HepG2 (cell line): ENCODE measurements around the gene JDP2. TPM values are rescaled to one million over a fixed set of nuclear protein-coding genes. Genes with fewer than 3 reads are reported as not detected.
A peak's percentile ranks its signal among the peaks of the same experiment; 100 is the strongest.

Experiments
- ATAC-seq: fragments of 200-7000 bp; cut with Tn5 transposase; 3 replicates; pipeline ENCODE4 v1.9.1; 2020; ENCODE audit warnings: mild to moderate bottlenecking, moderate library complexity
- BruUV-seq: library from RNA; stranded (reverse); fragments of 400-500 nt; replicated peaks from 2 replicates; lab custom pipeline; 2021; lab: Mats Ljungman, UMichigan
- CTCF ChIA-PET: fragments of 300-600 bp; formaldehyde crosslinking; extraction: SDS; loops from one replicate; lab custom pipeline; 2021; ENCODE audit warnings: low total read pairs, inconsistent platforms, low intra/inter-chr PET ratio; lab: Yijun Ruan, JAX
- POLR2A ChIA-PET: fragments of 350-600 bp; sonication (Branson Sonifier 250); formaldehyde crosslinking; loops from one replicate; lab custom pipeline; 2020; ENCODE audit warnings: antibody characterized with exemption, inconsistent platforms; lab: Yijun Ruan, JAX
- DNase-seq: peaks from one replicate; pipeline ENCODE4 v3.0.0-alpha.2; 2015; ENCODE audit warnings: low spot score
- FAIRE-seq: peaks from 3 replicates; lab custom pipeline; 2011; peaks lifted over from hg19 to GRCh38; lab: Jason Lieb, UNC
- H2AFZ ChIP-seq: one replicate; pipeline ENCODE4 v1.6.1; 2011; ENCODE audit warnings: low read length, inconsistent platforms
- H3K27ac ChIP-seq: fragments of 300-600 bp; 3 replicates; pipeline ENCODE4 v1.8.0; 2011; ENCODE audit warnings: mixed run types, mild to moderate bottlenecking, mixed read lengths, low read length, inconsistent platforms; ENCODE audit not compliant: insufficient read depth; ENCODE audit errors: extremely low read length
- H3K27me3 ChIP-seq, 2 experiments: fragments of 200-600 bp in 1 of 2; 2 replicates in 1 of 2; 3 replicates in 1 of 2; pipeline versions ENCODE4 v1.6.0 to v1.8.0; 2011; ENCODE audit warnings: low read length in 2 of 2, mild to moderate bottlenecking in 2 of 2, moderate library complexity in 2 of 2, inconsistent platforms in 1 of 2; ENCODE audit not compliant: insufficient read depth in 2 of 2, control insufficient read depth in 1 of 2
- H3K36me3 ChIP-seq, 2 experiments: fragments of 200-600 bp in 1 of 2; replicated peaks in 1 of 2; 2 replicates in 1 of 2; 3 replicates in 1 of 2; pipeline versions ENCODE4 v1.5.1 to v1.8.0; 2011; ENCODE audit warnings: low read length in 2 of 2, inconsistent platforms in 1 of 2; ENCODE audit not compliant: insufficient read depth in 2 of 2, control insufficient read depth in 1 of 2
- H3K4me1 ChIP-seq: 2 replicates; pipeline ENCODE4 v1.5.1; 2012; ENCODE audit warnings: low read length, inconsistent platforms; ENCODE audit not compliant: insufficient read depth
- H3K4me2 ChIP-seq: 2 replicates; pipeline ENCODE4 v1.6.0; 2011; ENCODE audit warnings: low read depth, low read length, inconsistent platforms
- H3K4me3 ChIP-seq, 3 experiments: fragments of 200-600 bp in 1 of 3; sonication (generic), shearing (Covaris generic) in 1 of 3; replicated peaks in 1 of 3; 2 replicates each; pipeline ENCODE4 v1.5.1; 2011 to 2016; ENCODE audit warnings: low read length in 3 of 3, inconsistent platforms in 2 of 3, low read depth in 2 of 3, mild to moderate bottlenecking in 2 of 3, control low read depth in 1 of 3, mixed read lengths in 1 of 3; ENCODE audit not compliant: insufficient read depth in 1 of 3
- H3K79me2 ChIP-seq: one replicate; pipeline ENCODE4 v1.6.1; 2011; ENCODE audit warnings: low read length, inconsistent platforms; ENCODE audit not compliant: insufficient read depth
- H3K9ac ChIP-seq: 2 replicates; pipeline ENCODE4 v1.6.0; 2011; ENCODE audit warnings: mild to moderate bottlenecking, low read depth, low read length, inconsistent platforms; ENCODE audit not compliant: insufficient read depth
- H3K9me3 ChIP-seq: 2 replicates; pipeline ENCODE4 v1.5.1; 2012; ENCODE audit warnings: mild to moderate bottlenecking, low read length
- H4K20me1 ChIP-seq: 2 replicates; pipeline ENCODE4 v1.6.0; 2011; ENCODE audit warnings: inconsistent platforms, mild to moderate bottlenecking, low read length, moderate library complexity; ENCODE audit not compliant: insufficient read depth
- ASH2L ChIP-seq: fragments of 300-600, 200-600 bp; sonication (generic); IDR thresholded peaks from 2 replicates; pipeline ENCODE4 v1.7.0; 2017; ENCODE audit warnings: low read depth, mild to moderate bottlenecking, moderate library complexity, mixed read lengths, low read length; ENCODE audit not compliant: insufficient read length
- ETV5 ChIP-seq: IDR thresholded peaks from 2 replicates; pipeline ENCODE4 v1.6.1; 2018; ENCODE audit warnings: missing biosample characterization, missing genetic modification reagents, inconsistent platforms, borderline replicate concordance
- HCFC1 ChIP-seq: fragments of 150-350 bp; IDR thresholded peaks from 2 replicates; pipeline ENCODE4 v1.6.1; 2014; ENCODE audit warnings: low read depth, low read length
- KLF13 ChIP-seq: sonication (generic); formaldehyde crosslinking; IDR thresholded peaks from 2 replicates; pipeline ENCODE4 v1.4.0; 2020; ENCODE audit warnings: mild to moderate bottlenecking, missing genetic modification reagents
- MED8 ChIP-seq: sonication (generic); formaldehyde crosslinking; IDR thresholded peaks from 2 replicates; pipeline ENCODE4 v1.8.1; 2023; ENCODE audit warnings: mild to moderate bottlenecking, missing genetic modification reagents; ENCODE audit not compliant: insufficient replicate concordance
- MTA3 ChIP-seq: sonication (generic); formaldehyde crosslinking; IDR thresholded peaks from 2 replicates; pipeline ENCODE4 v1.4.0; 2020; ENCODE audit warnings: missing genetic modification reagents
- NFKBIZ ChIP-seq: IDR thresholded peaks from 2 replicates; pipeline ENCODE4 v1.6.1; 2018; ENCODE audit warnings: missing genetic modification reagents, missing compliant biosample characterization
- NONO ChIP-seq, 2 experiments: fragments of 450-650 bp in 1 of 2; sonication (generic) in 1 of 2; formaldehyde crosslinking in 1 of 2; IDR thresholded peaks in 1 of 2; conservative IDR thresholded peaks in 1 of 2; 2 replicates each; pipeline versions ENCODE4 v1.6.1 to v1.8.0; 2017 to 2022; ENCODE audit warnings: mild to moderate bottlenecking in 1 of 2, missing genetic modification reagents in 1 of 2, moderate library complexity in 1 of 2
- ZBTB38 ChIP-seq: sonication (generic); formaldehyde crosslinking; IDR thresholded peaks from 2 replicates; pipeline ENCODE4 v1.5.1; 2020; ENCODE audit warnings: mild to moderate bottlenecking, missing genetic modification reagents
- ZFX ChIP-seq: sonication (generic); formaldehyde crosslinking; IDR thresholded peaks from 2 replicates; pipeline ENCODE4 v1.4.0; 2020; ENCODE audit warnings: mild to moderate bottlenecking, low read depth, missing genetic modification reagents, moderate library complexity
- ZNF292 ChIP-seq: sonication (generic); formaldehyde crosslinking; IDR thresholded peaks from 2 replicates; pipeline ENCODE4 v1.8.1; 2022; ENCODE audit warnings: mild to moderate bottlenecking, low read depth, missing genetic modification reagents, borderline replicate concordance
- ZNF296 ChIP-seq: sonication (generic); formaldehyde crosslinking; conservative IDR thresholded peaks from 2 replicates; pipeline ENCODE4 v1.5.0; 2020; ENCODE audit warnings: mild to moderate bottlenecking, missing genetic modification reagents
- ZNF317 ChIP-seq: sonication (generic); formaldehyde crosslinking; IDR thresholded peaks from 2 replicates; pipeline ENCODE4 v1.5.0; 2020; ENCODE audit warnings: mild to moderate bottlenecking, missing genetic modification reagents
- ZNF460 ChIP-seq: sonication (generic); formaldehyde crosslinking; IDR thresholded peaks from 2 replicates; pipeline ENCODE4 v1.5.1; 2020; ENCODE audit warnings: missing genetic modification reagents, mild to moderate bottlenecking, borderline replicate concordance
- WGBS: methylation state at CpG from one replicate; pipeline ENCODE4 v1.1.6; 2017; ENCODE audit warnings: low lambda C conversion rate; 5-methylcytosine and 5-hydroxymethylcytosine counted together
- in situ Hi-C: cut with HindIII; loops from 2 replicates; pipeline ENCODE4 v1.10.0; 2017; ENCODE audit warnings: low pct_unique_long_range_greater_than_20kb; ENCODE audit not compliant: extremely low pct_ligation_motif_present
- intact Hi-C: fragments of 100-400 bp; cut with micrococcal nuclease; formaldehyde crosslinking; loops from one replicate; pipeline ENCODE4 v1.10.0; 2022; ENCODE audit not compliant: unreplicated experiment
- polyA plus RNA-seq, 8 experiments: library from polyadenylated mRNA; depleted of rRNA in 3 of 8; stranded (reverse) in 7 of 8; unstranded in 1 of 8; fragments of >200 nt; fragmentation: Illumina TruSeq in 4 of 8; extraction: Trizol in 4 of 8; gene quantifications; 2 replicates each; pipeline versions ENCODE4 v1.2.1 to v1.2.3, GENCODE V29; 2011 to 2016; ENCODE audit warnings: low read depth in 4 of 8, missing spikeins in 1 of 8, mixed read lengths in 1 of 8; ENCODE audit not compliant: insufficient read depth in 1 of 8
- total RNA-seq, 5 experiments: library from RNA; depleted of rRNA; stranded (reverse); fragments of >200 nt; fragmentation: Illumina TruSeq; extraction: Trizol; gene quantifications; 2 replicates each; pipeline ENCODE4 v1.2.3, GENCODE V29; 2016; ENCODE audit warnings: low read depth in 1 of 5
- TF ChIP-seq, protein P1 (sequence below): sonication (generic); formaldehyde crosslinking; IDR thresholded peaks from 2 replicates; pipeline ENCODE4 v1.9.0; 2021; ENCODE audit warnings: missing genetic modification reagents, mild to moderate bottlenecking, borderline replicate concordance

The JDP2 gene
- total and polyA plus RNA-seq, 2 of the 13 experiments (the other 11 are each of a cell fraction or from before 2014, with no cell fraction given) = 8.0 to 8.9 TPM

DNA sequence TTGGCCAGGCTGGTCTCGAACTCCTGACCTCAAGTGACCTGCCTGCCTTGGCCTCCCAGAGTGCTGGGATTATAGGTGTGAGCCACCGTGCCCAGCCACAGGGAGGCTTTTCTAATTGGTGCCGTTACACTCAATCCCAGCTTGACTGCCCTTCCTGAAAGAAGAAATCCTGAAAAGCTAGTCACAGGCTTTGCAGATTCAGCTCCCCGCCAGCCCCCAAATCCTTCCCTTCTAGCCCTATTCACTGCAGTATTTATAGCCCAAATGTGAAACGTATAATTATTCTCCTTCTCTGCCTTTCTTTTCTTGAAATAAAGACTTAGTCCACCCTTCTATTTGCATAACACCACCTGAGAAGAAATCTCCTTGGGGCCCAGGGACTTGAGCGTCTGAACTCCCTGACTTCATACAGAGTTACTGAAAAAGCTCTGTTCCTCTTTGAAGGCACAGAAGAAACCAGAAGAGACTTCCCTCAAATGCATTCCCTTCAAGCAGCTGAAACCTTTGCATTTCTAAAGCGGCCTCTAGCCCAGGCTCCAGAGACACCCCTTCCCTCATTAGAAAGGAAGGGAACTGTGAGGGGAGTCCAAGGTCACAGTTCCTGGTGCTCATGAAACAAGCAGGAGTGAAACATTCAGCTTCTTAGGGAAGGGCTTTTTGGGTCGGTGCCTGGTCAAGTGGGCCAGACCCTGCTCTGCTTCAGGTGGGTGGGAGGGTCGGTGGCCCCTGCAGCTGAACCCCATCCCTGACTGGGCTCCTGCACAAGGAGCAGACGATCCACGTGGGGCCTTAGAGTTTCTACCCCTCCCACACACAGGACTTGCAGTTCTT, 52.2 kb downstream of the JDP2 start:
- DNase-seq (no peak), ATAC-seq (0 out of 3 replicates have a peak, but pooled peaks have one; percentile 18), FAIRE-seq (no peak)
- Histone ChIP-seq H3K27ac (no peak overlapping the region), H3K36me3 (no peaks in the 10 kb centered on the region), H3K9ac (no peak overlapping the region), H3K4me1 (peaks cover 30% of the 10 kb centered on the region), H3K79me2 (no peaks in the 10 kb centered on the region), H3K4me2 (peak overlapping the region; percentile 45), H3K27me3 (peaks cover 0 to 2% of the 10 kb centered on the region in 2 experiments; a peak in 1 of 5 replicates), H3K4me3 (no peak overlapping the region), H4K20me1 (no peaks in the 10 kb centered on the region), H2AFZ (no peak overlapping the region), H3K9me3 (no peaks in the 10 kb centered on the region)
- ChIA-PET CTCF (no interaction called here), POLR2A (no interaction called here)
- no peak for TF ChIP-seq MED8 (CRISPR knock-in tag)
- TF ChIP-seq ZBTB38 (CRISPR knock-in tag) = no peak
- TF ChIP-seq ETV5 (CRISPR knock-in tag) = no peak
- TF ChIP-seq ZNF460 (CRISPR knock-in tag) = no peak
- TF ChIP-seq ZNF317 = no peak
- no peak for TF ChIP-seq NONO (IDR thresholded peaks at IDR 0.05)
- TF ChIP-seq NONO (CRISPR knock-in tag; conservative IDR thresholded peaks at IDR 0.05) = no peak
- no peak for TF ChIP-seq ZNF292
- no peak for TF ChIP-seq ZFX (CRISPR knock-in tag)
- no peak for TF ChIP-seq MTA3 (CRISPR knock-in tag)
- TF ChIP-seq HCFC1 = no peak
- TF ChIP-seq ZNF296 = no peak
- no peak for TF ChIP-seq ASH2L
- TF ChIP-seq KLF13 (CRISPR knock-in tag) = no peak
- TF ChIP-seq, protein P1, sequence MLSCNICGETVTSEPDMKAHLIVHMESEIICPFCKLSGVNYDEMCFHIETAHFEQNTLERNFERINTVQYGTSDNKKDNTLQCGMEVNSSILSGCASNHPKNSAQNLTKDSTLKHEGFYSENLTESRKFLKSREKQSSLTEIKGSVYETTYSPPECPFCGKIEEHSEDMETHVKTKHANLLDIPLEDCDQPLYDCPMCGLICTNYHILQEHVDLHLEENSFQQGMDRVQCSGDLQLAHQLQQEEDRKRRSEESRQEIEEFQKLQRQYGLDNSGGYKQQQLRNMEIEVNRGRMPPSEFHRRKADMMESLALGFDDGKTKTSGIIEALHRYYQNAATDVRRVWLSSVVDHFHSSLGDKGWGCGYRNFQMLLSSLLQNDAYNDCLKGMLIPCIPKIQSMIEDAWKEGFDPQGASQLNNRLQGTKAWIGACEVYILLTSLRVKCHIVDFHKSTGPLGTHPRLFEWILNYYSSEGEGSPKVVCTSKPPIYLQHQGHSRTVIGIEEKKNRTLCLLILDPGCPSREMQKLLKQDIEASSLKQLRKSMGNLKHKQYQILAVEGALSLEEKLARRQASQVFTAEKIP (CRISPR knock-in tag) = no peak
- TF ChIP-seq NFKBIZ (CRISPR knock-in tag) = no peak
- in situ Hi-C loops (loop anchor here (10.0 kb wide), 1 partner anchor 355 kb away; the partner anchor contains the start of gene NEK9), intact Hi-C loops (no loop called here)
- 16% methylated on average over 10 of the region's 11 CpGs for WGBS
- no TSS peak for BruUV-seq
